ENCODE data around the gene RDH14.

- TF ChIP-seq CTCF (IDR thresholded peaks at IDR 0.05 in 8 of 11, conservative IDR thresholded peaks at IDR 0.05 in 3 of 11) (no peak), POLR2A (IDR thresholded peaks at IDR 0.05) (no peak)
Observed at GRCh38 chr2:18536697-18537096, 23.8 kb downstream of the RDH14 start.
